ENCODE data around the gene MACF1.

GRCh38 chr1:39452081-39452480 is 247.6 kb downstream of the MACF1 start:
- no peak for TF ChIP-seq CTCF (IDR thresholded peaks at IDR 0.05)
- no peak for TF ChIP-seq EZH2 (IDR thresholded peaks at IDR 0.05)
- no peak for TF ChIP-seq EZH2phosphoT487 (IDR thresholded peaks at IDR 0.05)

Data from neural progenitor cell (in vitro differentiated cells).